ENCODE measurements around the gene RNU1-1.
A peak's percentile ranks its signal among the peaks of the same experiment; 100 is the strongest.
"Not testable (repeated sequence)": the region's sequence is repeated elsewhere in the genome, so short reads cannot be mapped to it uniquely, and the experiment has no call there.

RNU1-1 gene

DNA sequence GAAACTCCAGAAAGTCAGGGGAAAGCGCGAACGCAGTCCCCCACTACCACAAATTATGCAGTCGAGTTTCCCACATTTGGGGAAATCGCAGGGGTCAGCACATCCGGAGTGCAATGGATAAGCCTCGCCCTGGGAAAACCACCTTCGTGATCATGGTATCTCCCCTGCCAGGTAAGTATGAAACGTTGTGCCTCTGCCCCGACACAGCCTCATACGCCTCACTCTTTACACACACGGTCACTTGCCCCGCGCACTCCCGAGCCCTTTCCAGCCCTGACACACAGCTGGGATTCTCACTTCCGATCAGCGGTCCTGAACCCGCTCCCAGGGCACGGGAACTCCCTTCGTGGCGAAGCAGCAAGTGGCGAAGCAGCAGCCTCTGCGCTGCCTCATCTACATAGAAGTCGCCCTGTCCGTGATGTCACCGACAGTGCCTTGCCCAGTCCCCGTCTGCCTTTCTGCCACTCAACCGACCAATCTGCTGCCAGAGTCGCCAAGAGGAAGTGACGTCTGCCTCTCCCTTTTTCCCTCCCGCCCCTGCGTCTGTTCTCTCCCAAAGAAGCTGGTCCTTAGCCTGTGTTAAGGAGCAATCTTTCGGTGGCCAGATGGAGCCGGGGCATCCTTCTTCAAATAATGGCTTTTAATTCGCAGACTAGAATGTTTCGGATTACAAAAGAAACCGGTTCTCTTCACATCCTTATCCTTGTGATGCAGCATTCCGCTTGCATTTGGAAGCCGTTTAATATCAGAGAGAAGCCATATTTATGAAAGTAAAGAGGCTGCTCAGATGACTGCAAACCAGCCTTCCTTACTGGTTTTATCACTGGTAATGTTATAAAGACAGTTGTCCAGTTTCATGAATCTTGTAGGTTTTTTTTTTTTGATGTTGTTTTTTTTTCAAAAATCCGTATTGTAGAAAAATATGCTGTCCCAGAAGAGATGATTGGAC lies at the start of gene RNU1-1:
Gene RNU1-1, minus strand, starts transcription at position 179 of the 949 bp plus-strand sequence.
- peak within 1 kb of the TSS; percentile 44 for H3K4me3 ChIP-seq (ENCODE audit: low read length)
- not testable (repeated sequence) for H3K27me3 ChIP-seq (ENCODE audit: control insufficient read depth, insufficient read depth, low read length); H3K9ac ChIP-seq (ENCODE audit: low read length); H3K36me3 ChIP-seq (ENCODE audit: control insufficient read depth, insufficient read depth, low read length); H3K4me1 ChIP-seq (ENCODE audit: control insufficient read depth, insufficient read depth, low read length)
- H3K27ac ChIP-seq (ENCODE audit: low read depth, low read length) = peak within 1 kb of the TSS; percentile 89

DNA sequence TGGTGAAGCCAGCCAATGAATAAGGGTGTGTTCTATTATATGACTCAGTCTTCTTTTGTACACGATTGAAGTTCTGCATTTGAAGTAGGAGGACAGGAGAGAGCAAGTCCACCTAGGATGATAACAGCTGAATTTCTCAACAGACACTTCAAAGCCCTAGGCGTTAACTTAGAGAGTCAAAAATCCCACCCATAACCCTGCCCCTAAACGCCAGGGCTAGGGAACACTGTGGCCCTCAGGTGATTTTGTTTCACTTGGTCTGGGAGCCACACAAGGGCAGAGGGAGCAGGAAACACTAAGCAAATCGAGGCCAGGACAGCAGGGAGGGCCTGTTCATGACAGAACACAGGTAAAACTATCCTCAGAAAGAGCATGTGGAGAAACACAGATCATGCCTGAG lies 47.0 kb upstream of the RNU1-1 start:
- not testable (repeated sequence) for H3K4me3 ChIP-seq (ENCODE audit: low read length); H3K36me3 ChIP-seq (ENCODE audit: control insufficient read depth, insufficient read depth, low read length); H3K9ac ChIP-seq (ENCODE audit: low read length); H3K27me3 ChIP-seq (ENCODE audit: control insufficient read depth, insufficient read depth, low read length); H3K4me1 ChIP-seq (ENCODE audit: control insufficient read depth, insufficient read depth, low read length); H3K27ac ChIP-seq (ENCODE audit: low read depth, low read length)

GRCh38 chr1:16560498-16560897 lies 46.4 kb upstream of the RNU1-1 start:
- H3K27ac ChIP-seq (ENCODE audit: low read depth, low read length); H3K27me3 ChIP-seq (ENCODE audit: control insufficient read depth, insufficient read depth, low read length); H3K4me1 ChIP-seq (ENCODE audit: control insufficient read depth, insufficient read depth, low read length); H3K36me3 ChIP-seq (ENCODE audit: control insufficient read depth, insufficient read depth, low read length); H3K4me3 ChIP-seq (ENCODE audit: low read length); H3K9ac ChIP-seq (ENCODE audit: low read length): not testable (repeated sequence)

GRCh38 chr1:16559688-16560087 lies 45.6 kb upstream of the RNU1-1 start:
- not testable (repeated sequence) for H3K9ac ChIP-seq (ENCODE audit: low read length); H3K27ac ChIP-seq (ENCODE audit: low read depth, low read length); H3K27me3 ChIP-seq (ENCODE audit: control insufficient read depth, insufficient read depth, low read length); H3K4me3 ChIP-seq (ENCODE audit: low read length); H3K4me1 ChIP-seq (ENCODE audit: control insufficient read depth, insufficient read depth, low read length); H3K36me3 ChIP-seq (ENCODE audit: control insufficient read depth, insufficient read depth, low read length)

GRCh38 chr1:16557034-16557433 lies 42.9 kb upstream of the RNU1-1 start:
- not testable (repeated sequence) for H3K4me1 ChIP-seq (ENCODE audit: control insufficient read depth, insufficient read depth, low read length); H3K9ac ChIP-seq (ENCODE audit: low read length); H3K4me3 ChIP-seq (ENCODE audit: low read length); H3K27me3 ChIP-seq (ENCODE audit: control insufficient read depth, insufficient read depth, low read length); H3K36me3 ChIP-seq (ENCODE audit: control insufficient read depth, insufficient read depth, low read length); H3K27ac ChIP-seq (ENCODE audit: low read depth, low read length)

GRCh38 chr1:16553244-16553643 lies 39.2 kb upstream of the RNU1-1 start:
- H3K36me3 ChIP-seq (ENCODE audit: control insufficient read depth, insufficient read depth, low read length) = not testable (repeated sequence)

DNA sequence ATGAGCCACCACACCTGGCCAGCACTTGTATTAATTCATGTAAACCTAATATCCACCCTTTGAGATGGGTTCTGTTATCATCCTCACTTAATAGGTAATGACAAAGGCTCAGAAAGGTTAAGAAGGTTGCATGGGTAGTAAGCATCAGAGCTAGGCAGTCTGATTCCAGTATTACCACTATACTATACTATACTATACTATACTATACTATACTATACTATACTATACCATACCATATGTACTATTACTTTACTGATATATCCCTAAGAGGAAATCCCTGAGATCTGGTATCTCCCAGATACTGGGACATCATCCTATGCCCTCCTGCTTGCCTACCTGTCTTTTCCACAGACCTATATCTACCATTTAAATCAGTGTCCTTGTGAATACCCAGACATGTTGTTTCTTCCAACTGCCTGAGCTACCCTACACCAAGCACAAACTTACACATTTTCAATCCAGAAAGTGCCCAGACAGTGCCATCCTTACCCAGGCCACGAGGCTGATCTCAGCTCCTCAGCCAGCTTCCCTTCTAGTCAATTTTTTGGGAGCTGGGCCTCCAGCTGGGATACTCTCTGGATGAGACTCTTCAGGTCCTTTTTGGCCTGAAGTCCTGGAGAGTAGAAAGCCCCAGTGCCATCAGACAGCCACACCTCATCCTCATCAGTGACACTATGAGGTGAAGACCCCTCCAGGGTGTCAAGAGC lies 36.3 kb upstream of the RNU1-1 start:
- H3K9ac ChIP-seq (ENCODE audit: low read length); H3K27ac ChIP-seq (ENCODE audit: low read depth, low read length); H3K36me3 ChIP-seq (ENCODE audit: control insufficient read depth, insufficient read depth, low read length); H3K4me3 ChIP-seq (ENCODE audit: low read length); H3K27me3 ChIP-seq (ENCODE audit: control insufficient read depth, insufficient read depth, low read length); H3K4me1 ChIP-seq (ENCODE audit: control insufficient read depth, insufficient read depth, low read length): not testable (repeated sequence)

More at GRCh38 chr1:16553244-16553643, 39.2 kb upstream of the RNU1-1 start:
- H3K4me1 ChIP-seq (ENCODE audit: control insufficient read depth, insufficient read depth, low read length); H3K27ac ChIP-seq (ENCODE audit: low read depth, low read length); H3K27me3 ChIP-seq (ENCODE audit: control insufficient read depth, insufficient read depth, low read length); H3K9ac ChIP-seq (ENCODE audit: low read length); H3K4me3 ChIP-seq (ENCODE audit: low read length): not testable (repeated sequence)

- H3K36me3 ChIP-seq (ENCODE audit: control insufficient read depth, insufficient read depth, low read length); H3K27me3 ChIP-seq (ENCODE audit: control insufficient read depth, insufficient read depth, low read length): not testable (repeated sequence)
These were observed 35.5 kb upstream of the RNU1-1 start for GRCh38 chr1:16549545-16549944.

GRCh38 chr1:16547502-16548241 lies 33.6 kb upstream of the RNU1-1 start:
- not testable (repeated sequence) for H3K4me1 ChIP-seq (ENCODE audit: control insufficient read depth, insufficient read depth, low read length); H3K36me3 ChIP-seq (ENCODE audit: control insufficient read depth, insufficient read depth, low read length); H3K27me3 ChIP-seq (ENCODE audit: control insufficient read depth, insufficient read depth, low read length); H3K9ac ChIP-seq (ENCODE audit: low read length); H3K4me3 ChIP-seq (ENCODE audit: low read length); H3K27ac ChIP-seq (ENCODE audit: low read depth, low read length)

More at GRCh38 chr1:16549545-16549944, 35.5 kb upstream of the RNU1-1 start:
- not testable (repeated sequence) for H3K27ac ChIP-seq (ENCODE audit: low read depth, low read length); H3K4me1 ChIP-seq (ENCODE audit: control insufficient read depth, insufficient read depth, low read length); H3K9ac ChIP-seq (ENCODE audit: low read length); H3K4me3 ChIP-seq (ENCODE audit: low read length)

GRCh38 chr1:16545682-16546095 lies 31.6 kb upstream of the RNU1-1 start:
- not testable (repeated sequence) for H3K9ac ChIP-seq (ENCODE audit: low read length); H3K36me3 ChIP-seq (ENCODE audit: control insufficient read depth, insufficient read depth, low read length); H3K27me3 ChIP-seq (ENCODE audit: control insufficient read depth, insufficient read depth, low read length); H3K27ac ChIP-seq (ENCODE audit: low read depth, low read length); H3K4me3 ChIP-seq (ENCODE audit: low read length); H3K4me1 ChIP-seq (ENCODE audit: control insufficient read depth, insufficient read depth, low read length)

GRCh38 chr1:16540421-16540893 lies 26.4 kb upstream of the RNU1-1 start:
- H3K4me1 ChIP-seq (ENCODE audit: control insufficient read depth, insufficient read depth, low read length); H3K4me3 ChIP-seq (ENCODE audit: low read length); H3K9ac ChIP-seq (ENCODE audit: low read length); H3K36me3 ChIP-seq (ENCODE audit: control insufficient read depth, insufficient read depth, low read length); H3K27me3 ChIP-seq (ENCODE audit: control insufficient read depth, insufficient read depth, low read length); H3K27ac ChIP-seq (ENCODE audit: low read depth, low read length): not testable (repeated sequence)

DNA sequence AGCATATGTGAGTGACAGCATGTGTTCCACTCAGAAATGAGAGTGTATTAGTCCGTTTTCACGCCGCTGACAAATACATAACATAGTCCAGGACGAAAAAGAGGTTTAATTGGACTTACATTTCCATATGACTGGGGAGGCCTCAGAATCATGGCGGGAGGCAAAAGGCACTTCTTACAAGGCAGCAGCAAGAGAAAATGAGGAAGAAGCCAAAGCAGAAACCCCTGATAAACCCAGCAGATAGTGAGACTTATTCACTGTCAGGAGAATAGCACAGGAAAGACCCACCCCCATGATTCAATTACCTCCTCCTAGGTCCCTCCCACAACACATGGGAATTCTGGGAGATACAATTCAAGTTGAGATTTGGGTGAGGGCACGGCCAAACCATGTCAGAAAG lies 23.4 kb upstream of the RNU1-1 start:
- H3K9ac ChIP-seq (ENCODE audit: low read length); H3K4me3 ChIP-seq (ENCODE audit: low read length); H3K36me3 ChIP-seq (ENCODE audit: control insufficient read depth, insufficient read depth, low read length); H3K4me1 ChIP-seq (ENCODE audit: control insufficient read depth, insufficient read depth, low read length); H3K27ac ChIP-seq (ENCODE audit: low read depth, low read length); H3K27me3 ChIP-seq (ENCODE audit: control insufficient read depth, insufficient read depth, low read length): not testable (repeated sequence)

All from rectal smooth muscle tissue (tissue), 1 donor.